WTC11 (cell line): ENCODE results near the gene MS4A6A. TPM values are rescaled to one million over a fixed set of nuclear protein-coding genes. Genes with fewer than 3 reads are reported as not detected.

Source experiments
- ATAC-seq: fragments of 200-7000 bp; cut with Tn5 transposase; 2 replicates; pipeline ENCODE4 v1.10.0; 2021; ENCODE audit warnings: mild to moderate bottlenecking, moderate library complexity
- CTCF ChIA-PET: fragments of 300-600 bp; sonication (Branson Sonifier 250); formaldehyde crosslinking; loops from one replicate; lab custom pipeline; 2021; ENCODE audit warnings: antibody characterized with exemption; lab: Charles Lee
- POLR2A ChIA-PET: fragments of 350-600 bp; sonication (Branson Sonifier 250); formaldehyde crosslinking; loops from one replicate; lab custom pipeline; 2021; ENCODE audit warnings: antibody characterized with exemption; lab: Charles Lee
- DNase-seq: peaks from one replicate; pipeline ENCODE4 v3.0.0; 2021; ENCODE audit warnings: low spot score
- H3K27ac Mint-ChIP-seq: 2 replicates; pipeline ENCODE4 v1.8.0; 2021; ENCODE audit warnings: mixed read lengths
- H3K27me3 Mint-ChIP-seq: 2 replicates; pipeline ENCODE4 v1.8.0; 2021; ENCODE audit warnings: low read depth, mild to moderate bottlenecking, moderate library complexity, mixed read lengths
- H3K36me3 Mint-ChIP-seq: 2 replicates; pipeline ENCODE4 v1.8.0; 2021; ENCODE audit warnings: mixed read lengths
- H3K4me1 Mint-ChIP-seq: 2 replicates; pipeline ENCODE4 v1.8.0; 2022; ENCODE audit warnings: mixed read lengths
- H3K4me3 Mint-ChIP-seq: 2 replicates; pipeline ENCODE4 v1.8.0; 2021; ENCODE audit warnings: mild to moderate bottlenecking, moderate library complexity, mixed read lengths
- H3K9me3 Mint-ChIP-seq: 2 replicates; pipeline ENCODE4 v1.8.0; 2021; ENCODE audit warnings: mixed read lengths
- ATF1 ChIP-seq: sonication (generic); formaldehyde crosslinking; IDR thresholded peaks from 2 replicates; pipeline ENCODE4 v1.8.1; 2023; ENCODE audit warnings: mild to moderate bottlenecking, moderate library complexity, missing genetic modification reagents
- CREB1 ChIP-seq: sonication (generic); formaldehyde crosslinking; IDR thresholded peaks from 2 replicates; pipeline ENCODE4 v1.8.0; 2023; ENCODE audit warnings: mild to moderate bottlenecking, missing genetic modification reagents
- E2F5 ChIP-seq: sonication (generic); formaldehyde crosslinking; IDR thresholded peaks from 2 replicates; pipeline ENCODE4 v1.8.1; 2022; ENCODE audit warnings: mild to moderate bottlenecking, moderate library complexity, missing genetic modification reagents
- ELF4 ChIP-seq: sonication (generic); formaldehyde crosslinking; IDR thresholded peaks from 2 replicates; pipeline ENCODE4 v1.8.1; 2022; ENCODE audit warnings: low read depth, mild to moderate bottlenecking, moderate library complexity, missing genetic modification reagents
- FOXJ3 ChIP-seq: sonication (generic); formaldehyde crosslinking; IDR thresholded peaks from 2 replicates; pipeline ENCODE4 v1.9.0; 2021; ENCODE audit warnings: missing genetic modification reagents, mild to moderate bottlenecking, borderline replicate concordance
- FOXK1 ChIP-seq: sonication (generic); formaldehyde crosslinking; IDR thresholded peaks from 2 replicates; pipeline ENCODE4 v1.8.0; 2022; ENCODE audit warnings: mild to moderate bottlenecking, moderate library complexity, missing genetic modification reagents
- GABPB1 ChIP-seq: sonication (generic); formaldehyde crosslinking; IDR thresholded peaks from 2 replicates; pipeline ENCODE4 v1.8.1; 2023; ENCODE audit warnings: mild to moderate bottlenecking, missing genetic modification reagents
- GRHL2 ChIP-seq: fragments of 250-450 bp; sonication (Bioruptor Pico); IDR thresholded peaks from 2 replicates; pipeline ENCODE4 v1.8.0; 2022; ENCODE audit warnings: mild to moderate bottlenecking, moderate library complexity; ENCODE audit not compliant: insufficient replicate concordance, severe bottlenecking
- HMGXB4 ChIP-seq: sonication (generic); formaldehyde crosslinking; IDR thresholded peaks from 2 replicates; pipeline ENCODE4 v1.8.1; 2023; ENCODE audit warnings: mild to moderate bottlenecking, moderate library complexity, missing genetic modification reagents
- IRF2 ChIP-seq: sonication (generic); formaldehyde crosslinking; IDR thresholded peaks from 2 replicates; pipeline ENCODE4 v1.8.0; 2022; ENCODE audit warnings: low read depth, missing genetic modification reagents, borderline replicate concordance
- MAX ChIP-seq: sonication (generic); formaldehyde crosslinking; IDR thresholded peaks from 2 replicates; pipeline ENCODE4 v1.8.0; 2022; ENCODE audit warnings: mild to moderate bottlenecking, missing genetic modification reagents
- MLX ChIP-seq: sonication (generic); formaldehyde crosslinking; IDR thresholded peaks from 2 replicates; pipeline ENCODE4 v1.8.1; 2023; ENCODE audit warnings: mild to moderate bottlenecking, missing genetic modification reagents, moderate library complexity
- MYBL2 ChIP-seq: sonication (generic); formaldehyde crosslinking; IDR thresholded peaks from 2 replicates; pipeline ENCODE4 v1.8.1; 2023; ENCODE audit warnings: mild to moderate bottlenecking, moderate library complexity, missing genetic modification reagents
- PREB ChIP-seq: sonication (generic); formaldehyde crosslinking; IDR thresholded peaks from 2 replicates; pipeline ENCODE4 v1.8.1; 2022; ENCODE audit warnings: mild to moderate bottlenecking, missing genetic modification reagents, moderate library complexity, borderline replicate concordance
- SMAD4 ChIP-seq: sonication (generic); formaldehyde crosslinking; IDR thresholded peaks from 2 replicates; pipeline ENCODE4 v1.8.0; 2022; ENCODE audit warnings: mild to moderate bottlenecking, missing genetic modification reagents
- USF1 ChIP-seq: sonication (generic); formaldehyde crosslinking; IDR thresholded peaks from 2 replicates; pipeline ENCODE4 v1.8.0; 2022; ENCODE audit warnings: mild to moderate bottlenecking, missing genetic modification reagents
- USF2 ChIP-seq: sonication (generic); formaldehyde crosslinking; IDR thresholded peaks from 2 replicates; pipeline ENCODE4 v1.8.1; 2023; ENCODE audit warnings: mild to moderate bottlenecking, missing genetic modification reagents, moderate library complexity
- ZNF121 ChIP-seq: sonication (generic); formaldehyde crosslinking; IDR thresholded peaks from 2 replicates; pipeline ENCODE4 v1.8.0; 2023; ENCODE audit warnings: missing genetic modification reagents
- ZNF232 ChIP-seq: sonication (generic); formaldehyde crosslinking; IDR thresholded peaks from 2 replicates; pipeline ENCODE4 v1.8.0; 2022; ENCODE audit warnings: mild to moderate bottlenecking, missing genetic modification reagents
- ZNF317 ChIP-seq: sonication (generic); formaldehyde crosslinking; IDR thresholded peaks from 2 replicates; pipeline ENCODE4 v1.8.1; 2023; ENCODE audit warnings: low read depth, mild to moderate bottlenecking, moderate library complexity, missing genetic modification reagents, borderline replicate concordance
- ZNF512 ChIP-seq: sonication (generic); formaldehyde crosslinking; IDR thresholded peaks from 2 replicates; pipeline ENCODE4 v1.8.1; 2022; ENCODE audit warnings: missing genetic modification reagents, borderline replicate concordance
- total RNA-seq: library from RNA; stranded (reverse); gene quantifications from 3 replicates; pipeline ENCODE4 v1.2.3, GENCODE V29; 2021

MS4A6A gene
- total RNA-seq, 1 experiment from 2014 or later = 0.39 TPM

- ChIA-PET CTCF (no interaction called here), POLR2A (no interaction called here)
- DNase-seq (no peak), ATAC-seq (no peak)
- Mint-ChIP-seq H3K27me3 (no peaks in the 10 kb centered on the region), H3K27ac (no peak overlapping the region), H3K4me3 (no peak overlapping the region), H3K36me3 (no peaks in the 10 kb centered on the region), H3K9me3 (peaks cover 29% of the 10 kb centered on the region), H3K4me1 (peaks cover 20% of the 10 kb centered on the region)
- TF ChIP-seq MLX = no peak
- no peak for TF ChIP-seq E2F5 (CRISPR knock-in tag)
- TF ChIP-seq PREB = no peak
- no peak for TF ChIP-seq GRHL2 (CRISPR knock-in tag)
Measured at GRCh38 chr11:60221181-60221580, 38.3 kb upstream of the MS4A6A start.

GRCh38 chr11:60214386-60214785 is 31.5 kb upstream of the MS4A6A start:
- no peak for DNase-seq
- Mint-ChIP-seq H3K9me3 (peaks cover 12% of the 10 kb centered on the region), H3K27me3 (no peaks in the 10 kb centered on the region), H3K4me1 (peaks cover 26% of the 10 kb centered on the region), H3K27ac (no peak overlapping the region), H3K4me3 (no peak overlapping the region), H3K36me3 (no peaks in the 10 kb centered on the region)
- TF ChIP-seq ZNF232 (CRISPR knock-in tag) (no peak), CREB1 (no peak), ATF1 (CRISPR knock-in tag) (no peak), HMGXB4 (CRISPR knock-in tag) (no peak), IRF2 (CRISPR knock-in tag) (no peak), SMAD4 (CRISPR knock-in tag) (no peak), ZNF317 (no peak), FOXJ3 (CRISPR knock-in tag) (no peak), MYBL2 (CRISPR knock-in tag) (no peak), ELF4 (CRISPR knock-in tag) (no peak), ZNF512 (no peak), USF1 (CRISPR knock-in tag) (no peak), MAX (no peak), GABPB1 (no peak), FOXK1 (CRISPR knock-in tag) (no peak), ZNF121 (no peak), USF2 (CRISPR knock-in tag) (no peak)
- ChIA-PET POLR2A (no interaction called here), CTCF (no interaction called here)
- no peak for ATAC-seq
